PFSK-1 (cell line): ENCODE data around the gene COQ8A.

ENCODE experiments used
- FOXP2 ChIP-seq: optimal IDR thresholded peaks from 2 replicates; pipeline ENCODE3; 2011; ENCODE audit warnings: borderline replicate concordance, control low read depth, inconsistent platforms; ENCODE audit not compliant: insufficient read depth; ENCODE audit errors: extremely low read length, extremely low read depth
- POLR2AphosphoS5 ChIP-seq: IDR thresholded peaks from 2 replicates; pipeline ENCODE4 v1.6.1; 2012; ENCODE audit warnings: low read depth, mild to moderate bottlenecking, control low read depth, low read length, moderate library complexity
- SIN3A ChIP-seq: IDR thresholded peaks from 2 replicates; pipeline ENCODE4 v1.6.1; 2012; ENCODE audit warnings: mild to moderate bottlenecking, low read length, moderate library complexity, borderline replicate concordance; ENCODE audit not compliant: insufficient read depth
- TAF1 ChIP-seq: IDR thresholded peaks from 2 replicates; pipeline ENCODE4 v1.6.1; 2012; ENCODE audit warnings: low read length, control low read depth, borderline replicate concordance; ENCODE audit not compliant: insufficient read depth
- TF ChIP-seq, protein P1 (sequence below), 2 experiments: IDR thresholded peaks; 2 replicates each; pipeline versions ENCODE4 v1.6.1 to v1.8.0; 2011 to 2012; ENCODE audit warnings: low read depth in 2 of 2, low read length in 2 of 2, control low read depth in 1 of 2, inconsistent platforms in 1 of 2, mild to moderate bottlenecking in 1 of 2, moderate library complexity in 1 of 2; ENCODE audit not compliant: insufficient read depth in 1 of 2

COQ8A gene

DNA sequence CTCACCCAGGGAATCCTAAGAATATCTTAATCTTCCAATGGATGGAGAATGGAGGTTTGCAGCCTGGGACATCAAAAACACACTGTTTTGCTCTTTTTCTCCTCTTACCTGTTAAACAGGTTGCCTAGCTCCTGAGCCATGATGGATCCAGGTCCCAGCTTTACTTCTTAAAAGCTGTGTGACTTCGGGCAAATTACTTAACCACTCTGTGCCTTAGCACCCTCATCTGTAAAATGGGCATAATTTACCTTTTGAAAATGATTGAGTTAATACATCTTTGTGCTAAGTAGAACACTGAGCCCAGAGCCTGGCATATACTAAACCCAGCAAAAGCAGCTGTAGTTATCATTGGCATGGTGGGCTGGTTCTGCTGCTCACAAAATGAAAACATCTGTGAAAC is 10.2 kb downstream of the COQ8A start:
- TF ChIP-seq SIN3A: no peak
- TF ChIP-seq TAF1: no peak
- TF ChIP-seq POLR2AphosphoS5: no peak
- no peak for TF ChIP-seq FOXP2
- TF ChIP-seq, protein P1, sequence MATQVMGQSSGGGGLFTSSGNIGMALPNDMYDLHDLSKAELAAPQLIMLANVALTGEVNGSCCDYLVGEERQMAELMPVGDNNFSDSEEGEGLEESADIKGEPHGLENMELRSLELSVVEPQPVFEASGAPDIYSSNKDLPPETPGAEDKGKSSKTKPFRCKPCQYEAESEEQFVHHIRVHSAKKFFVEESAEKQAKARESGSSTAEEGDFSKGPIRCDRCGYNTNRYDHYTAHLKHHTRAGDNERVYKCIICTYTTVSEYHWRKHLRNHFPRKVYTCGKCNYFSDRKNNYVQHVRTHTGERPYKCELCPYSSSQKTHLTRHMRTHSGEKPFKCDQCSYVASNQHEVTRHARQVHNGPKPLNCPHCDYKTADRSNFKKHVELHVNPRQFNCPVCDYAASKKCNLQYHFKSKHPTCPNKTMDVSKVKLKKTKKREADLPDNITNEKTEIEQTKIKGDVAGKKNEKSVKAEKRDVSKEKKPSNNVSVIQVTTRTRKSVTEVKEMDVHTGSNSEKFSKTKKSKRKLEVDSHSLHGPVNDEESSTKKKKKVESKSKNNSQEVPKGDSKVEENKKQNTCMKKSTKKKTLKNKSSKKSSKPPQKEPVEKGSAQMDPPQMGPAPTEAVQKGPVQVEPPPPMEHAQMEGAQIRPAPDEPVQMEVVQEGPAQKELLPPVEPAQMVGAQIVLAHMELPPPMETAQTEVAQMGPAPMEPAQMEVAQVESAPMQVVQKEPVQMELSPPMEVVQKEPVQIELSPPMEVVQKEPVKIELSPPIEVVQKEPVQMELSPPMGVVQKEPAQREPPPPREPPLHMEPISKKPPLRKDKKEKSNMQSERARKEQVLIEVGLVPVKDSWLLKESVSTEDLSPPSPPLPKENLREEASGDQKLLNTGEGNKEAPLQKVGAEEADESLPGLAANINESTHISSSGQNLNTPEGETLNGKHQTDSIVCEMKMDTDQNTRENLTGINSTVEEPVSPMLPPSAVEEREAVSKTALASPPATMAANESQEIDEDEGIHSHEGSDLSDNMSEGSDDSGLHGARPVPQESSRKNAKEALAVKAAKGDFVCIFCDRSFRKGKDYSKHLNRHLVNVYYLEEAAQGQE (IDR thresholded peaks at IDR 0.05; ENCODE audit: insufficient read depth in 1 of 2, low read depth in 2 of 2, low read length in 2 of 2): no peak

DNA sequence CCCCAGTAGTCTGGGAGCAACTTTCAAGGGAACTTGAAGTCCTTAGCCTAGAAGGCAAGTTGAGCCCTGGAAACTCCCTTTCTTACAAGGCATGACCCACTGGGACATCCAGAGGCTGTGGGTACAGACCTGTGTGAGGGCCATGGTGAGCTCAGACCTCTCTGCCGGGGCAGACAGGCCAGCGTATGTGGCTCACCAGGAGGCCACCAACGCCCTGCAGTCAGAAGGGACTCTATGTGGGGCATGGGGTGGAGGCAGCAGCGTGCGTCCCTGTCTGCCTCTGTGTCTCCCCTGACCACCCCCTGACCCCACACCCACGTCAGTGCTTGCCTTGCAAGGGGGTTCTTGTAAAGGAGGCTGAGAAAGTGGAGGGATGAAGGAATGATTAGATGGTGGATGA is 10.8 kb downstream of the COQ8A start:
- TF ChIP-seq POLR2AphosphoS5 (no peak), FOXP2 (no peak), SIN3A (no peak), TAF1 (no peak)
- TF ChIP-seq, protein P1 (IDR thresholded peaks at IDR 0.05; ENCODE audit: insufficient read depth in 1 of 2, low read depth in 2 of 2, low read length in 2 of 2): no peak

DNA sequence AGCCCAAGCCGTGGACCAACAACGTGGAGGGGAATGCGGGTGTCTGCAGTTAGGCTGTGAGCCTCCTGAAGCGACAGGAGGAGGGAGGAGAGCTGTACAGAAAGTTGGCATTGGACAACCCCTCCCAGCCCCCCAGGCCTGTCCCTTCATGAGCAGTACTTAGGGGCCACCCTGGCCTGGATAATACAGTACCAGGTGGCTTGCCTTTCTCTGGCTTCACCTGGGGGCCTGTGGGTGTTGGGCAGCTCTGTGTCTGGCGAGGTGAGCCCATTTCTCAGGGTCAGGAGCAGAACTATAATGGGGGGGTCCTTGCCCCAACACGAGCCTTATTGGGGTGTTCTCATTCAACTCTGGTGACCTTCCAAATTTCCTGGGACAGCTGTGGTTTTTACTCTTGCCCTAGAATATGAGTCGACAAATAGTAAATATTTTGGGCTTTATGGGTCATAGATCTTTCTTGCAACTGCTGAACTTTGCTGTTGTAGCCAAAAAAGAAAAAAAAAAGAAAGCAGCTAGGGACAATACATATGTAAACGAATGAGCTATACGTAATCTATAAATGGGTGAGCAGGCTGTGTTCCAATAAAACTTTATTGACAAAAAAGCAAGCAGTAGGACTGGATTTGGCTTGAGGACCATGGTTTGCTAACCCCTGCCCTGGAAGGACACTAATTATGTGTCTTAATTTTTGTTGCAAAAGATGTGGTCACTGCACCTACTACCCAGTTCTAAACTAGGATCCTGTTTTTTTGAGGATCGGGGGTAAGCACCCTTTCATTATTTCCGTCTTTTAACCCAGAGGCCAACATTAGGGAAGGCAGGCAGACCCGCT is 11.4 kb downstream of the COQ8A start:
- no peak for TF ChIP-seq FOXP2
- TF ChIP-seq TAF1: no peak
- no peak for TF ChIP-seq POLR2AphosphoS5
- TF ChIP-seq, protein P1 (IDR thresholded peaks at IDR 0.05; ENCODE audit: insufficient read depth in 1 of 2, low read depth in 2 of 2, low read length in 2 of 2): no peak
- TF ChIP-seq SIN3A: no peak

DNA sequence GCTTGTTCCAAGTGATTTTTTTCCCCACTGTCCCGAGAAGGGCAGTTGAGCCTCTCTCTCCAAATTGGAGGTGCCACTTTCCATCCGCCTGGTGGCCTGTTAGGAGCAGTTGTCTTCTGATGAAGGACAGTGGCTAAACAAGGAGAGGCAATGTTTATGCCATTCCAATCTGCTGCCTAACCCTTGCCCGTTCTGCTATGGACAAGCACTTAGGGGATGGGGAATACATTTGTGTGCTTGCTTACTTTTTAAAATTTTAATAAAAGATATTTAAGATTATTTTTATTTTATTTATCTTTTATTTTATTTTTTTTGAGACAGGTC is 12.0 kb downstream of the COQ8A start:
- no peak for TF ChIP-seq POLR2AphosphoS5
- TF ChIP-seq FOXP2: no peak
- no peak for TF ChIP-seq TAF1

DNA sequence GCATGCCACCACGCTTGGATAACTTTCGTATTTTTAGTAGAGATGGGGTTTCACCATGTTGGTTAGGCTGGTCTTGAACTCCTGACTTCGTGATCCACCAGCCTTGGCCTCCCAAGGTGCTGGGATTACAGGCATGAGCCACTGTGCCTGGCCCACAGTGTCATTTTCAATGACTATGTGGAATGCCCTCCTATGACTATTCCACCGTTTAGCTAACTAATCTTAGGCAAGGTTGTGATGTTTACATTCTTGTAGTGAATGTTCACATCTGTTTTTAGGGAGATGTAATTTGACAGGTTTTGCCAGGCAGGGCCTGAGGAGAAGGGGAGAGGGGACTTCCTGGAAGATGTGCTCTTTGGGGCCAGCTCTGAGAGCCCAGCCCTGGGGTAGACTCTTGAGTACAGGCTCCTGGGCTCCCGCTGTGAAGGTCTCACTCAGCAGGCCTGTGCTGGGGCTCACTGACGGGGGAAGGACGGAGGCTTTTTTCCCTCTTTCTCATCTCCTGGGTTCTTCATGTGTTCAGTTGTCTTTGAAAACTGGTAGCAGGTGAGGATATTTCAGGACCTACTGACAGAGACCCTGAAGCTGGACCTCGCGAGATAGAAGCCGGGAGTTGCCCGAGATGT is 13.2 kb downstream of the COQ8A start:
- no peak for TF ChIP-seq POLR2AphosphoS5
- no peak for TF ChIP-seq FOXP2
- TF ChIP-seq TAF1: no peak
- TF ChIP-seq, protein P1 (IDR thresholded peaks at IDR 0.05; ENCODE audit: insufficient read depth in 1 of 2, low read depth in 2 of 2, low read length in 2 of 2): no peak
- TF ChIP-seq SIN3A: no peak
